NCI-H2107 treated with DMSO at 0.1 percent for 48 hours (cell line): ENCODE measurements around the gene MOB1A.

Experiments
- DNase-seq: peaks from one replicate; lab custom pipeline; 2025; ENCODE audit not compliant: unreplicated experiment; lab: John Stamatoyannopoulos, UW

The MOB1A gene

GRCh38 chr2:74107071-74107470 lies 71.6 kb downstream of the MOB1A start:
- no peak for DNase-seq

- no peak for DNase-seq
Measured at GRCh38 chr2:74105413-74105812, 73.3 kb downstream of the MOB1A start.

- DNase-seq: no peak
Measured at GRCh38 chr2:74104839-74105238, 73.8 kb downstream of the MOB1A start.

GRCh38 chr2:74103763-74104162 lies 74.9 kb downstream of the MOB1A start:
- DNase-seq: no peak
